GM15510 (cell line): ENCODE data around the gene HOMER3.

Experiments used
- POLR2A ChIP-seq: IDR thresholded peaks from 3 replicates; pipeline ENCODE4 v1.6.1; 2011; ENCODE audit warnings: borderline replicate concordance; ENCODE audit not compliant: insufficient read length; ENCODE audit errors: extremely low read depth

HOMER3 gene

GRCh38 chr19:18940769-18941627, at the start of gene HOMER3:
TSS of gene HOMER3 (minus strand) at chr19:18941217. CDS start at chr19:18938982, 2,235 bp downstream.
- TF ChIP-seq POLR2A: no peak

- no peak for TF ChIP-seq POLR2A
Observed at GRCh38 chr19:18990128-18990708, 49.2 kb upstream of the HOMER3 start.

- TF ChIP-seq POLR2A: no peak
Observed at GRCh38 chr19:18989316-18989715, 48.3 kb upstream of the HOMER3 start.

- TF ChIP-seq POLR2A: no peak
Observed at GRCh38 chr19:18987456-18987855, 46.4 kb upstream of the HOMER3 start.

- TF ChIP-seq POLR2A: no peak
Observed at GRCh38 chr19:18985257-18985656, 44.2 kb upstream of the HOMER3 start.

- no peak for TF ChIP-seq POLR2A
Observed at GRCh38 chr19:18984251-18984650, 43.2 kb upstream of the HOMER3 start.

- TF ChIP-seq POLR2A: no peak
Observed at GRCh38 chr19:18982669-18983068, 41.7 kb upstream of the HOMER3 start.

- no peak for TF ChIP-seq POLR2A
Observed at GRCh38 chr19:18980432-18981020, 39.5 kb upstream of the HOMER3 start.

- no peak for TF ChIP-seq POLR2A
Observed at GRCh38 chr19:18978616-18979015, 37.6 kb upstream of the HOMER3 start.

GRCh38 chr19:18975869-18976268, 34.9 kb upstream of the HOMER3 start:
- no peak for TF ChIP-seq POLR2A

GRCh38 chr19:18975011-18975410, 34.0 kb upstream of the HOMER3 start:
- TF ChIP-seq POLR2A: no peak

GRCh38 chr19:18972851-18973250, 31.8 kb upstream of the HOMER3 start:
- TF ChIP-seq POLR2A: no peak

GRCh38 chr19:18972301-18972811, 31.3 kb upstream of the HOMER3 start:
- TF ChIP-seq POLR2A: no peak

GRCh38 chr19:18969931-18970659, 29.1 kb upstream of the HOMER3 start:
- TF ChIP-seq POLR2A: no peak
